Cerebellar nuclear complex (tissue), 1 donor: Measurements from ENCODE around the gene KIF3C.
"Not testable (repeated sequence)": the region's sequence is repeated elsewhere in the genome, so short reads cannot be mapped to it uniquely, and the experiment has no call there.

ENCODE experiments used
- DNase-seq, 2 experiments: peaks; one replicate each; lab custom pipeline; 2025; lab: John Stamatoyannopoulos, UW

Gene KIF3C

DNA sequence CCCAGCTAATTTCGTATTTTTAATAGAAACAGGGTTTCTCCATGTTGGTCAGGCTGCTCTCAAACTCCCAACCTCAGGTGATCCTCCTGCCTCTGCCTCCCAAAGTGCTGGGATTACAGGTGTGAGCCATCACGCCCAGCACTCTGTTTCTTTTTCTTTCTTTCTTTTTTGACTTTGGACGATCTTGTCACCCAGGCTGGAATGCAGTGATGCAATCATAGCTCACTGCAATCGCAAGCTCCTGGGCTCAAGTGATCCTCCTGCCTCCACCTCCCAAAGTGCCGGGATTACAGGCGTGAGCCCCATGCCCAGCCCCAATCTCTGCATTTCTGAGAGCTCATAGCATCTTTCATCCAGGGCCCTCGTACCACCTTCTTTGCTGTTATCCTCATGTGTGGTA, 17.1 kb upstream of the KIF3C start:
- DNase-seq, result not testable (repeated sequence)

- DNase-seq, result not testable (repeated sequence)
Measured at GRCh38 chr2:25998816-25999383, 16.6 kb upstream of the KIF3C start.

- no peak for DNase-seq
Measured at GRCh38 chr2:25996844-25997243, 14.5 kb upstream of the KIF3C start.

- DNase-seq, result no peak
Measured at GRCh38 chr2:25994509-25994908, 12.2 kb upstream of the KIF3C start.

- no peak for DNase-seq
Measured at GRCh38 chr2:25993049-25993448, 10.8 kb upstream of the KIF3C start.

DNA sequence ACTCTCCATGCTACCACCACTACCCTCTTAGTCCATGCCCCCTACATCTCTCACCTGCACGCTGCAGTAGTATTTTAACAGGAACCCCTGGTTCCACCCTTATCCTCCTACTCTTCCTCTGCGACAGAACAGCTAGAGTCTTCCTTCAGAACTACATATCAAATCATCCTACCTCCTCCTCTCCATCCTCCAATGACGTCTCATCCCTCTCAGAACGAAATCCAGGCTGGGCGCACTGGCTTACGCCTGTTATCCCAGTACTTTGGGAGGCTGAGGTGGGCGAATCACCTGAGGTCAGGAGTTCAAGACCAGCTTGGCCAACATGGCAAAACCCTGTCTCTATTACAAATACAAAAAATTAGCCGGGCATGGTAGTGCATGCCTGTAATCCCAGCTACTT, 10.3 kb upstream of the KIF3C start:
- DNase-seq, result no peak

DNA sequence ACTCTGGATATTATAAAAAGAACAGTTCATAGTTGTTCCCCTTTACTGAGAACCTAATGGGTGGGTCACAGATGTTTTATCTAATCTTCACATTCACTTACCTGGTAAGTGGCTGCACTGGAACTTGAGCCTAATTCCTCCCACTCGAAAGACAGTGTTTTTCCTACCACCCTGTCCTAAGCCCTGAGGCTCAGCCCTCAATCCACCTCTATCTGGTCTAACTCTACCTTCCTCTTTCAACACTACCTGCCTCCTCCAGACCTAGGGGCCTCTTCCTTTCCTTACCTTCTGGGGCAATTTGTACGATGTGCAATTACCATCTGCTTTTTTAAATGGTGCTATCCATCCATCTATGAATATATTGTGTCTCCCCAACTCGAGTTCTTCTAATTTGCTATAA, 9.7 kb upstream of the KIF3C start:
- DNase-seq, result no peak

GRCh38 chr2:25989154-25989553, 6.9 kb upstream of the KIF3C start:
- no peak for DNase-seq

GRCh38 chr2:25988134-25988533, 5.8 kb upstream of the KIF3C start:
- no peak for DNase-seq

- no peak for DNase-seq
Measured at GRCh38 chr2:25983735-25984134, 1.4 kb upstream of the KIF3C start.

GRCh38 chr2:25982968-25983280, 627 bp upstream of the KIF3C start:
- no peak for DNase-seq

DNA sequence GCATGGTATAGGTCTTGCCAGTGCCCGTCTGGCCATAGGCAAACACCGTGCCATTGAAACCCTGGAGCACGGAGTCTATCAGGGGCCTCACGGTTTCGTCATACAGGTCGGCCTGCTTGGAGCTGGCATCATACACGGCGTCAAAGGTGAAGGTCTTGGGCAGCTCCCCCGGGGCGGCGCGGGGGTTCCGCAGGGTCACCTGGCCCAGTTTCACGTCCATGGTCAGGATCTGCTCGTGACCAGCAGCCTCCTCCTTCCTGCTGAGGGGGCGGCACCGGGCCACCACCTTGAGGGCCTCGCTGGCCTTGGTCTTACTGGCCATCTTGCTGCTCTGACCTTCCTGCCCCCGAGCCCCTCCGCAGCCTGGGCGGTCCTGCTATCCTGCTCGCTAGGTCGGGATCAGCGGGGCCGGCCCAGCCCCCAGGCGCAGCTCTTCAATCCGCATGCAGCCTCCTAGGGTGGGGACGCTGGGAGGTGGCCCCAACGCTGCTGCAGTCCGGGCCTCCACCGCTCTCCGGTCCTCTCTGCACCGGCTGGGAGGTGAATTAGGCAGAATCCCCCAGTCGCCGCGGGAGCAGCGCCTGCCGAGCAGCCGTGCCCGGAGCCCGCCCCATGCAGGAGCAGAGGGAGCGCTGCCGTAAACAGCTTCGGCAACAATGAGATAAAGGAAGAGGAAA, 563 bp downstream of the KIF3C start:
- no peak for DNase-seq

- DNase-seq, result no peak
Measured at GRCh38 chr2:25980951-25981350, 1.3 kb downstream of the KIF3C start.

- no peak for DNase-seq
Measured at GRCh38 chr2:25980076-25980887, 2.0 kb downstream of the KIF3C start.

- DNase-seq, result no peak
Measured at GRCh38 chr2:25979001-25979400, 3.3 kb downstream of the KIF3C start.

GRCh38 chr2:25977768-25978167, 4.5 kb downstream of the KIF3C start:
- DNase-seq, result no peak

- DNase-seq, result no peak
Measured at GRCh38 chr2:25976983-25977741, 5.1 kb downstream of the KIF3C start.

GRCh38 chr2:25972049-25972823, 10.1 kb downstream of the KIF3C start:
- DNase-seq, result no peak

DNA sequence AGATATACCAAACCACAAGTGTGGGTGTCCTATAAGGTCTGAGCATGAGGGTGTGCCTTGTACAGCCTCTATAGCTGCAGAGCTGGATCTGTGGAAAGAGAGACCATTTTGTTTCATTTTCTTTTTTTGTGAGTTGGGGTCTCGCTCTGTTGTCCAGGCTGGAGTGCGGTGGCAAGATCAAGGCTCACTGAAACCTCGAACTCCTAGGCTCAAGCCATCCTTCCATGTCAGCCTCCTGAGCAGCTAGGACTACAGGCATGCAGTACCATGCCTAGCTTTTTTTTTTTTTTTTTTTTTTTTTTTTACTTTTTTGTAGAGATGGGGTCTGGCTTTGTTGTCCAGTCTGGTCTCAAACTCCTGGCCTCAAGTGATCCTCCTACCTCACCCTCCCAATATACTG, 10.7 kb downstream of the KIF3C start:
- DNase-seq, result no peak

- DNase-seq, result peak in 1 of 2 experiments; percentile 76
Measured at GRCh38 chr2:25966531-25967270, 15.6 kb downstream of the KIF3C start.

DNA sequence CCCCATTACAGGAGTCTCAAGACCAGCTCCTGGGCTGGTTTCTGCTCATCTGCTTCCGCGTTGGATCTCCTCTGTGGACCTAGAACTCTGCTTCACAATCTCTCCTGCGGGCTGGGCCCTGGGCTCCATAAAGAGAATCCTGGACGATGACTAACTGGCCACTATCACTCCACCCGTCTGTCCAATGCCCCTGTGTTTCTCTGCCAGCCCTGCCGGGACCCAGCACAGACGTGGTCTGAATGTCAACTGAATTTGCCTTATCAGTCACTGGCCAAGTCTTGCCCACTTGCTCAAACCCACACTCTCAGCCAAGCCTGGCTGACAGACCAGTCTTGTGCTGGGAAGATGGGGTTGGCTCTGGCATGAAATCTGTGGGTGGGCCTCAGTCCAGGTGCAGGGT, 17.4 kb downstream of the KIF3C start:
- no peak for DNase-seq
